ENCODE data around the gene USH1C. TPM values are rescaled to one million over a fixed set of nuclear protein-coding genes. Genes with fewer than 3 reads are reported as not detected.

The USH1C gene
- polyA plus RNA-seq, 1 donor, result 0.85 TPM

- no peak for DNase-seq (ENCODE audit: low read depth)
Measured at GRCh38 chr11:17547051-17547577, 2.9 kb upstream of the USH1C start, which contains the start of gene OTOG. Gene OTOG, plus strand, starts transcription at chr11:17547259. Its CDS starts 114 bp downstream, at chr11:17547373.

GRCh38 chr11:17546240-17546639 lies 2.0 kb upstream of the USH1C start:
- DNase-seq (ENCODE audit: low read depth), result no peak

GRCh38 chr11:17543574-17544180 lies 539 bp downstream of the USH1C start:
- no peak for DNase-seq (ENCODE audit: low read depth)

- DNase-seq (ENCODE audit: low read depth), result no peak
Measured at GRCh38 chr11:17543041-17543440, 1.2 kb downstream of the USH1C start.

GRCh38 chr11:17542249-17542648 lies 2.0 kb downstream of the USH1C start:
- no peak for DNase-seq (ENCODE audit: low read depth)

- DNase-seq (ENCODE audit: low read depth), result no peak
Measured at GRCh38 chr11:17541330-17541885, 2.8 kb downstream of the USH1C start.

- no peak for DNase-seq (ENCODE audit: low read depth)
Measured at GRCh38 chr11:17540807-17541206, 3.4 kb downstream of the USH1C start.

- no peak for DNase-seq (ENCODE audit: low read depth)
Measured at GRCh38 chr11:17538731-17539130, 5.5 kb downstream of the USH1C start.

GRCh38 chr11:17538054-17538453 lies 6.2 kb downstream of the USH1C start:
- DNase-seq (ENCODE audit: low read depth), result no peak

GRCh38 chr11:17537261-17537660 lies 7.0 kb downstream of the USH1C start:
- DNase-seq (ENCODE audit: low read depth), result no peak

GRCh38 chr11:17535488-17535887 lies 8.7 kb downstream of the USH1C start:
- no peak for DNase-seq (ENCODE audit: low read depth)

- DNase-seq (ENCODE audit: low read depth), result no peak
Measured at GRCh38 chr11:17533778-17534415, 10.3 kb downstream of the USH1C start.

GRCh38 chr11:17533341-17533740 lies 10.9 kb downstream of the USH1C start:
- DNase-seq (ENCODE audit: low read depth), result no peak

GRCh38 chr11:17532784-17533183 lies 11.4 kb downstream of the USH1C start:
- DNase-seq (ENCODE audit: low read depth), result no peak

- no peak for DNase-seq (ENCODE audit: low read depth)
Measured at GRCh38 chr11:17531636-17532113, 12.5 kb downstream of the USH1C start.

- DNase-seq (ENCODE audit: low read depth), result no peak
Measured at GRCh38 chr11:17531071-17531600, 13.1 kb downstream of the USH1C start.

GRCh38 chr11:17529844-17530185 lies 14.4 kb downstream of the USH1C start:
- peak; percentile 22 for DNase-seq (ENCODE audit: low read depth)

GRCh38 chr11:17528906-17529843 lies 15.0 kb downstream of the USH1C start:
- no peak for DNase-seq (ENCODE audit: low read depth)

GRCh38 chr11:17528181-17528691 lies 16.0 kb downstream of the USH1C start:
- DNase-seq (ENCODE audit: low read depth), result no peak

GRCh38 chr11:17527628-17527995 lies 16.6 kb downstream of the USH1C start:
- no peak for DNase-seq (ENCODE audit: low read depth)

- no peak for DNase-seq (ENCODE audit: low read depth)
Measured at GRCh38 chr11:17526931-17527627, 17.1 kb downstream of the USH1C start.

Data from forelimb muscle (tissue), 1 donor.